H1 (cell line): Measurements from ENCODE around the gene AQP6. TPM values are rescaled to one million over a fixed set of nuclear protein-coding genes. Genes with fewer than 3 reads are reported as not detected.

Experiments used
- CTCF ChIA-PET: fragments of 300-600 bp; sonication (Branson Sonifier 250); formaldehyde crosslinking; loops from one replicate; lab custom pipeline; 2021; ENCODE audit not compliant: partially characterized antibody; lab: Charles Lee
- POLR2A ChIA-PET: fragments of 300-600 bp; sonication (Branson Sonifier 250); formaldehyde crosslinking; loops from one replicate; lab custom pipeline; 2021; ENCODE audit warnings: inconsistent platforms; ENCODE audit not compliant: partially characterized antibody; lab: Charles Lee
- DNase-seq, 2 experiments: peaks; one replicate each; pipeline versions ENCODE4 v3.0.0 to v3.0.0-alpha.2; 2010 to 2022; ENCODE audit warnings: low spot score in 2 of 2, low read depth in 1 of 2, mixed read lengths in 1 of 2
- FAIRE-seq: peaks from 2 replicates; lab custom pipeline; 2011; peaks lifted over from hg19 to GRCh38; lab: Jason Lieb, UNC
- H2AFZ ChIP-seq: 2 replicates; pipeline ENCODE4 v1.8.1; 2012; ENCODE audit warnings: low read length, inconsistent platforms
- H2AK5ac ChIP-seq: 2 replicates; pipeline ENCODE4 v1.6.1; 2013; ENCODE audit warnings: low read depth, low read length
- H2BK120ac ChIP-seq: replicated peaks from 2 replicates; pipeline ENCODE3; 2013; ENCODE audit warnings: low read depth, low read length, inconsistent platforms
- H2BK12ac ChIP-seq: 2 replicates; pipeline ENCODE4 v1.6.1; 2013; ENCODE audit warnings: low read depth, low read length
- H2BK15ac ChIP-seq: 2 replicates; pipeline ENCODE4 v1.6.1; 2013; ENCODE audit warnings: low read length
- H2BK20ac ChIP-seq: 2 replicates; pipeline ENCODE4 v1.6.1; 2013; ENCODE audit warnings: low read length
- H2BK5ac ChIP-seq: 2 replicates; pipeline ENCODE4 v1.6.1; 2013; ENCODE audit warnings: low read depth, low read length
- H3K14ac ChIP-seq: 2 replicates; pipeline ENCODE4 v1.6.1; 2013; ENCODE audit warnings: inconsistent platforms; ENCODE audit not compliant: insufficient read length
- H3K18ac ChIP-seq: 2 replicates; pipeline ENCODE4 v1.6.1; 2013; ENCODE audit warnings: low read length; ENCODE audit errors: extremely low read depth
- H3K23ac ChIP-seq: 2 replicates; pipeline ENCODE4 v1.6.1; 2013; ENCODE audit warnings: inconsistent platforms; ENCODE audit not compliant: insufficient read length
- H3K23me2 ChIP-seq: 2 replicates; pipeline ENCODE4 v1.6.1; 2013; ENCODE audit warnings: low read depth, low read length
- H3K27ac ChIP-seq: 2 replicates; pipeline ENCODE4 v1.6.1; 2011; ENCODE audit warnings: low read depth, low read length, inconsistent platforms
- H3K27me3 ChIP-seq, 4 experiments: replicated peaks in 1 of 4; 1 replicate in 1 of 4; 2 replicates in 3 of 4; pipeline versions ENCODE4 v1.6.1 to v1.8.1; 2011 to 2013; ENCODE audit warnings: low read length in 3 of 4, mild to moderate bottlenecking in 3 of 4, inconsistent platforms in 2 of 4, mixed read lengths in 2 of 4, moderate library complexity in 1 of 4; ENCODE audit not compliant: control insufficient read depth in 3 of 4, insufficient read depth in 3 of 4; ENCODE audit errors: extremely low read depth in 1 of 4
- H3K36me3 ChIP-seq, 4 experiments: 2 replicates each; pipeline versions ENCODE4 v1.6.1 to v1.8.1; 2011 to 2013; ENCODE audit warnings: mild to moderate bottlenecking in 4 of 4, low read length in 3 of 4, moderate library complexity in 2 of 4, control low read depth in 1 of 4, inconsistent platforms in 1 of 4; ENCODE audit not compliant: insufficient read depth in 4 of 4, control insufficient read depth in 2 of 4
- H3K4ac ChIP-seq: replicated peaks from 2 replicates; pipeline ENCODE3; 2013; ENCODE audit warnings: low read length, low read depth, mixed read lengths, inconsistent platforms; ENCODE audit not compliant: insufficient read length
- H3K4me1 ChIP-seq, 4 experiments: replicated peaks in 1 of 4; 1 replicate in 1 of 4; 2 replicates in 3 of 4; pipeline versions ENCODE4 v1.6.1 to v1.8.1; 2011 to 2013; ENCODE audit warnings: low read length in 3 of 4, inconsistent platforms in 2 of 4, mixed read lengths in 1 of 4; ENCODE audit not compliant: insufficient read depth in 4 of 4, control insufficient read depth in 3 of 4
- H3K4me2 ChIP-seq, 2 experiments: 2 replicates each; pipeline versions ENCODE4 v1.6.1 to v1.8.1; 2011 to 2013; ENCODE audit warnings: low read depth in 2 of 2, low read length in 2 of 2, control low read depth in 1 of 2, inconsistent platforms in 1 of 2, mild to moderate bottlenecking in 1 of 2; ENCODE audit not compliant: insufficient read depth in 1 of 2
- H3K4me3 ChIP-seq, 4 experiments: fragments of 200-600, 300-600 bp in 1 of 4; sonication (generic), shearing (Covaris generic), sonication (Bioruptor Twin) in 1 of 4; 2 replicates each; pipeline versions ENCODE4 v1.5.1 to v1.8.1; 2011 to 2016; ENCODE audit warnings: low read length in 4 of 4, low read depth in 3 of 4, control low read depth in 2 of 4, inconsistent platforms in 2 of 4, mild to moderate bottlenecking in 2 of 4, mixed read lengths in 1 of 4, moderate library complexity in 1 of 4; ENCODE audit not compliant: insufficient read depth in 2 of 4; ENCODE audit errors: extremely low read depth in 1 of 4
- H3K56ac ChIP-seq: replicated peaks from 2 replicates; pipeline ENCODE3; 2013; ENCODE audit warnings: low read depth, mild to moderate bottlenecking, mixed read lengths, low read length, inconsistent platforms; ENCODE audit not compliant: insufficient read length
- H3K79me1 ChIP-seq: 2 replicates; pipeline ENCODE4 v1.6.1; 2013; ENCODE audit warnings: low read depth, low read length, control low read depth
- H3K79me2 ChIP-seq, 2 experiments: 2 replicates each; pipeline versions ENCODE4 v1.6.1 to v1.8.1; 2012 to 2013; ENCODE audit warnings: low read length in 2 of 2, mild to moderate bottlenecking in 2 of 2, inconsistent platforms in 1 of 2; ENCODE audit not compliant: insufficient read depth in 2 of 2, control insufficient read depth in 1 of 2
- H3K9ac ChIP-seq, 4 experiments: replicated peaks in 1 of 4; 1 replicate in 1 of 4; 2 replicates in 3 of 4; pipeline versions ENCODE4 v1.6.1 to v1.8.1; 2011 to 2013; ENCODE audit warnings: low read depth in 3 of 4, low read length in 3 of 4, control low read depth in 2 of 4, mild to moderate bottlenecking in 2 of 4, moderate library complexity in 2 of 4, inconsistent platforms in 1 of 4; ENCODE audit errors: extremely low read depth in 1 of 4
- H3K9me3 ChIP-seq, 2 experiments: 2 replicates each; pipeline versions ENCODE4 v1.6.1 to v1.8.1; 2012 to 2013; ENCODE audit warnings: mild to moderate bottlenecking in 2 of 2, moderate library complexity in 2 of 2, control low read depth in 1 of 2, inconsistent platforms in 1 of 2, low read depth in 1 of 2, low read length in 1 of 2, mixed read lengths in 1 of 2; ENCODE audit not compliant: insufficient read depth in 2 of 2
- H4K20me1 ChIP-seq, 2 experiments: replicated peaks in 1 of 2; 2 replicates each; pipeline versions ENCODE3 to v1.8.1; 2011 to 2013; ENCODE audit warnings: inconsistent platforms in 2 of 2, low read length in 2 of 2, mild to moderate bottlenecking in 1 of 2; ENCODE audit not compliant: insufficient read depth in 2 of 2, control insufficient read depth in 1 of 2
- H4K5ac ChIP-seq: 2 replicates; pipeline ENCODE4 v1.6.1; 2013; ENCODE audit warnings: low read length, low read depth, mixed read lengths, inconsistent platforms; ENCODE audit not compliant: insufficient read length
- H4K8ac ChIP-seq: 2 replicates; pipeline ENCODE4 v1.8.0; 2013; ENCODE audit warnings: mild to moderate bottlenecking, moderate library complexity, low read length, inconsistent platforms; ENCODE audit not compliant: insufficient read depth; ENCODE audit errors: extremely low read depth
- H4K91ac ChIP-seq: replicated peaks from 2 replicates; pipeline ENCODE3; 2013; ENCODE audit warnings: low read length, mixed read lengths, inconsistent platforms; ENCODE audit not compliant: insufficient read length
- CEBPB ChIP-seq: IDR thresholded peaks from 2 replicates; pipeline ENCODE4 v1.6.1; 2012; ENCODE audit warnings: low read depth, low read length
- CHD2 ChIP-seq: IDR thresholded peaks from 2 replicates; pipeline ENCODE4 v1.6.1; 2012; ENCODE audit warnings: low read length, improper control_type of control experiment
- EZH2 ChIP-seq: fragments of 200-600 bp; sonication (generic); IDR thresholded peaks from 2 replicates; pipeline ENCODE4 v1.7.1; 2012; ENCODE audit warnings: low read depth, mild to moderate bottlenecking, moderate library complexity, low read length, inconsistent platforms; ENCODE audit not compliant: severe bottlenecking
- GTF2F1 ChIP-seq: IDR thresholded peaks from 2 replicates; pipeline ENCODE4 v1.6.1; 2012; ENCODE audit warnings: low read depth, low read length, improper control_type of control experiment, borderline replicate concordance
- JUN ChIP-seq: IDR thresholded peaks from 2 replicates; pipeline ENCODE4 v1.6.1; 2011; ENCODE audit warnings: low read depth, mild to moderate bottlenecking, improper control_type of control experiment, low read length
- KDM4A ChIP-seq: IDR thresholded peaks from one replicate; pipeline ENCODE4 v1.7.1; 2012; ENCODE audit warnings: low read depth, mild to moderate bottlenecking, moderate library complexity, low read length, inconsistent platforms; ENCODE audit not compliant: severe bottlenecking
- POU5F1 ChIP-seq: IDR thresholded peaks from 2 replicates; pipeline ENCODE4 v1.6.1; 2011; ENCODE audit warnings: low read depth, mild to moderate bottlenecking, low read length, moderate library complexity
- SAP30 ChIP-seq: fragments of 300-600 bp; sonication (generic); IDR thresholded peaks from 2 replicates; pipeline ENCODE4 v1.7.1; 2012; ENCODE audit warnings: low read length, moderate library complexity, mild to moderate bottlenecking, inconsistent platforms; ENCODE audit not compliant: insufficient read depth, insufficient replicate concordance
- SIRT6 ChIP-seq: IDR thresholded peaks from one replicate; pipeline ENCODE4 v1.7.1; 2012; ENCODE audit warnings: low read length, inconsistent platforms
- WGBS, 2 experiments: shearing (Covaris generic) in 1 of 2; methylation state at CpG; one replicate each; pipeline versions ENCODE4 v1.1.6 to v1.1.7; 2013 to 2015; ENCODE audit warnings: low lambda C conversion rate in 2 of 2, mixed read lengths in 2 of 2, inconsistent platforms in 1 of 2, low coverage in 1 of 2, missing lambda C conversion rate in 1 of 2; ENCODE audit not compliant: insufficient replicate concordance in 2 of 2, insufficient coverage in 1 of 2, insufficient read length in 1 of 2; ENCODE audit errors: extremely low coverage in 1 of 2, missing lambda C conversion rate in 1 of 2; 5-methylcytosine and 5-hydroxymethylcytosine counted together
- polyA plus RNA-seq, 7 experiments: library from polyadenylated mRNA; depleted of rRNA in 3 of 7; stranded (reverse) in 5 of 7; unstranded in 2 of 7; fragments of >200 nt in 5 of 7; fragments of 200-250 nt in 2 of 7; gene quantifications; 1 replicate in 5 of 7; 2 replicates in 1 of 7; 4 replicates in 1 of 7; pipeline versions ENCODE4 v1.2.1 to v1.2.3, GENCODE V29; 2011 to 2013; ENCODE audit warnings: missing spikeins in 2 of 7, mixed read lengths in 2 of 7
- total RNA-seq: library from RNA; stranded (reverse); fragmentation: NEBNext Ultra II Directional; extraction: Animal tissue kit (Norgen Biotek cat#: 25700); gene quantifications from 2 replicates; pipeline ENCODE4 v1.2.1, GENCODE V29; 2021
- TF ChIP-seq, protein P1 (sequence below), 3 experiments: IDR thresholded peaks; 1 replicate in 2 of 3; 2 replicates in 1 of 3; pipeline versions ENCODE4 v1.5.1 to v1.6.1; 2011; ENCODE audit warnings: low read length in 3 of 3, mild to moderate bottlenecking in 3 of 3, inconsistent platforms in 2 of 3, low read depth in 1 of 3, moderate library complexity in 1 of 3; ENCODE audit not compliant: insufficient read depth in 1 of 3; ENCODE audit errors: control extremely low read depth in 1 of 3

The AQP6 gene
- total and polyA plus RNA-seq, 2 of the 8 experiments (the other 6 are each of a cell fraction or from before 2014, with no cell fraction given), result 0.03 to 0.17 TPM

DNA sequence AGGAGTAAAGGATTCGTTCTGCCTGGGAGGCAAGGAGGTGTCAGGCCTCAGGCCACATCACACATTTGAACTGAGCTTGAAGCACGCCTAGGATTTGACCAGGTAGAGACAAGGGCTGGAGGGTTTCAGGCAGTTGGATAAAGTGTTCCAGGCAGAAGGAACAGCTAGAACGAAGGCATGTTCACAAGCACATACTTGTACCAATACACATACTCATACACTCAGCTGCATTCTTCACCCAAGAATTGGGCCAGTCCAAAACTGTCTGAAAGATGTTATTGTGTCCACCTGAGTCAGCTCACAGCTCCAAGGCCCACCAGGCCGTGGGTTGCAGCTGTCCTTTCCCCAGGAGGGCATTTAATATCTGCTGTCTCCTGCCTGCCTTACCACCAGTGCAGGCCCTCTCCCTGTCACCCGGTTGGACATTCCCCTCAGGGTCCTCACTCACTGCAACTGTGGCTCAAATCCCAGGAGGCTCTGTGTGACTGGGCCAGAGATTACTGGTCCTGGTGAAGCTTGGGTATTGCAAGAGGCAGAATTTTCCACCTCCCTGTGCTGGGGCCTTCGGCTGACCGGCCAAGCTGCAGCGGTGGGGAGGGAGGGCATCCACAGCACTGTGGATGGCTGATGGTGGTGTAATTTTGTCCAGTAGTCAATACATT lies 35.0 kb upstream of the AQP6 start:
- no peak overlapping the region for H4K5ac ChIP-seq
- H3K14ac ChIP-seq, result no peak overlapping the region
- no peak overlapping the region for H2BK20ac ChIP-seq
- no peak overlapping the region; the same call in 1 of the 2 replicates for H4K8ac ChIP-seq
- no peaks in the 10 kb centered on the region for H3K79me1 ChIP-seq
- H2AK5ac ChIP-seq, result no peak overlapping the region
- H4K20me1 ChIP-seq, result no peaks in the 10 kb centered on the region
- no peak overlapping the region for H3K9ac ChIP-seq
- peak overlapping the region; percentile 20 for H2BK120ac ChIP-seq
- DNase-seq, result no peak
- no peak overlapping the region for H2BK5ac ChIP-seq
- peaks cover 0 to 5% (median 1%) of the 10 kb centered on the region in 4 experiments; a peak in 2 of 7 replicates for H3K4me1 ChIP-seq
- no peak overlapping the region for H3K27ac ChIP-seq
- no peak overlapping the region for H2BK12ac ChIP-seq
- 0 out of 2 replicates have a peak overlapping the region, but pooled peaks have one; percentile 25 for H2BK15ac ChIP-seq
- no peaks in the 10 kb centered on the region for H3K36me3 ChIP-seq
- POLR2A ChIA-PET, result interaction anchor here (1.2 to 1.5 kb wide), 2 partner anchors 8 to 74 kb away, joined by 4 to 5 read pairs; no protein-coding TSS in a partner anchor
- no peak overlapping the region for H4K91ac ChIP-seq
- no peaks in the 10 kb centered on the region for H3K23me2 ChIP-seq
- WGBS, 2 experiments, result 81% methylated on average over 8 of the region's 8 CpGs; no CpG with 5 or more reads in 1 of the 2 experiments
- H3K27me3 ChIP-seq, result no peaks in the 10 kb centered on the region
- no peak overlapping the region for H3K4me2 ChIP-seq
- H3K4ac ChIP-seq, result no peak overlapping the region
- FAIRE-seq, result no peak
- no peaks in the 10 kb centered on the region for H3K9me3 ChIP-seq
- no peak overlapping the region for H3K18ac ChIP-seq
- no peak overlapping the region for H2AFZ ChIP-seq
- no peaks in the 10 kb centered on the region for H3K79me2 ChIP-seq
- no peak overlapping the region for H3K4me3 ChIP-seq
- CTCF ChIA-PET, result interaction anchor here (0.6 to 6.5 kb wide), 11 partner anchors 9 to 159 kb away, joined by 3 to 53 read pairs (median 3); no protein-coding TSS in a partner anchor
- no peak overlapping the region for H3K23ac ChIP-seq
- no peak overlapping the region for H3K56ac ChIP-seq
- TF ChIP-seq CHD2 (no peak), KDM4A (no peak), SAP30 (no peak), CEBPB (no peak), EZH2 (no peak), POU5F1 (no peak), SIRT6 (no peak), JUN (no peak), GTF2F1 (no peak)
- TF ChIP-seq, protein P1, sequence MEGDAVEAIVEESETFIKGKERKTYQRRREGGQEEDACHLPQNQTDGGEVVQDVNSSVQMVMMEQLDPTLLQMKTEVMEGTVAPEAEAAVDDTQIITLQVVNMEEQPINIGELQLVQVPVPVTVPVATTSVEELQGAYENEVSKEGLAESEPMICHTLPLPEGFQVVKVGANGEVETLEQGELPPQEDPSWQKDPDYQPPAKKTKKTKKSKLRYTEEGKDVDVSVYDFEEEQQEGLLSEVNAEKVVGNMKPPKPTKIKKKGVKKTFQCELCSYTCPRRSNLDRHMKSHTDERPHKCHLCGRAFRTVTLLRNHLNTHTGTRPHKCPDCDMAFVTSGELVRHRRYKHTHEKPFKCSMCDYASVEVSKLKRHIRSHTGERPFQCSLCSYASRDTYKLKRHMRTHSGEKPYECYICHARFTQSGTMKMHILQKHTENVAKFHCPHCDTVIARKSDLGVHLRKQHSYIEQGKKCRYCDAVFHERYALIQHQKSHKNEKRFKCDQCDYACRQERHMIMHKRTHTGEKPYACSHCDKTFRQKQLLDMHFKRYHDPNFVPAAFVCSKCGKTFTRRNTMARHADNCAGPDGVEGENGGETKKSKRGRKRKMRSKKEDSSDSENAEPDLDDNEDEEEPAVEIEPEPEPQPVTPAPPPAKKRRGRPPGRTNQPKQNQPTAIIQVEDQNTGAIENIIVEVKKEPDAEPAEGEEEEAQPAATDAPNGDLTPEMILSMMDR (IDR thresholded peaks at IDR 0.05; ENCODE audit: control extremely low read depth in 1 of 3, insufficient read depth in 1 of 3, low read depth in 1 of 3, low read length in 3 of 3), result no peak
